BE2C (cell line): Measurements from ENCODE around the gene TAF4.

ENCODE experiments used
- DNase-seq: peaks from one replicate; pipeline ENCODE4 v3.0.0-alpha.2; 2020
- H3K27me3 ChIP-seq: fragments of 250-450 bp; sonication (Bioruptor Pico); 2 replicates; pipeline ENCODE4 v1.5.1; 2020; ENCODE audit warnings: mild to moderate bottlenecking
- H3K36me3 ChIP-seq: fragments of 250-450 bp; sonication (Bioruptor Pico); 2 replicates; pipeline ENCODE4 v1.5.1; 2020; ENCODE audit warnings: mild to moderate bottlenecking
- H3K4me1 ChIP-seq: fragments of 250-450 bp; sonication (Bioruptor Pico); 2 replicates; pipeline ENCODE4 v1.5.1; 2020
- H3K4me3 ChIP-seq: 2 replicates; pipeline ENCODE4 v1.5.1; 2011; ENCODE audit warnings: low read depth, low read length
- H3K9me3 ChIP-seq: fragments of 250-450 bp; sonication (Bioruptor Pico); 2 replicates; pipeline ENCODE4 v1.5.1; 2020
- TF ChIP-seq, protein P1 (sequence below): IDR thresholded peaks from 2 replicates; pipeline ENCODE4 v1.5.1; 2012; ENCODE audit warnings: mild to moderate bottlenecking, low read depth, low read length

TAF4 gene

DNA sequence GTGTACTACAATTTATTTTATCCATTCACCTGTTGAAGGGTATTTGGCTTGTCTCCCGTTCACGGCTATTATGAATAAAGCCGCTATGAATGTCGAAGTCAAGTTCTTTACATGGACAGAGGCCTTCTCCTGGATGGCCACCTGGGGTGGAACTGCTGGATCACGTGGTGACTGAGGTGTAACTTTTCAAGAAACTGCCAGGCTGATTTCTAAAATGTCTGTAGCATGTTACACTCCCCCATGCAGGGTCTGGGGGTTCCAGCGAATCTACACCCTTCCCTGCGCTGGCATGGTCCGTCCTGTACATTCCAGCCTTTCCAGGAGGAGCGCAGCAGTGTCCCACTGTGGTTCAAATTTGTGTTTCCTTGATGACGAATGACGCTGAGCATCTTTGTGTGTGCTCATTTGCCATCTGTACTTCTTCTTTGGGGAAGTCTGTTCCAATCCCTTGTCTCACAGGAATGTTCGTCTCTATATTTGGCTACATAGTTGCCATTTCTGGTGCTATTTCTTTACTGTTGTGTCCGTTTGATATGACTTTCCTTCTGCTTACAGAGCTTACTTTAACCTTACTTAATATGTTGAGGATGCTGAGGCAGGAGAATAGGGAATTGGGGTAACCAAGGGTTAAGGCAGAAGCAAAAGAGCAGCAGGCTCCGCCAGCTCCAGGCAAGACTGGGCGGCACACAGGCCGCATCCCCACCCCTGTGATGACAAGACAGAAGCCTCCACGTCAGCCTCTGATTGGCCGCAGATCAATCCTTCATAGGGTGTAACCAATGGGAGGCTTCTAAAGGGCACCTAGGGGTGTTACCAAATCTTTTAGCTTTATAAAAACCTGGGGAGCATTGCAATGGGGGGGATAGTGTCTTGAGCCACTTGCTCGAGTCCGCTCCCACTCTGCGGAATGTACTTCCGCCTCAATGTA, 106.6 kb downstream of the TAF4 start:
- peaks cover 5% of the 10 kb centered on the region; the same call in 1 of the 2 replicates for H3K27me3 ChIP-seq
- H3K36me3 ChIP-seq, result no peaks in the 10 kb centered on the region
- no peaks in the 10 kb centered on the region for H3K4me1 ChIP-seq
- no peaks in the 10 kb centered on the region; the same call in 1 of the 2 replicates for H3K9me3 ChIP-seq
- DNase-seq, result no peak
- H3K4me3 ChIP-seq, result no peak overlapping the region
- TF ChIP-seq, protein P1, sequence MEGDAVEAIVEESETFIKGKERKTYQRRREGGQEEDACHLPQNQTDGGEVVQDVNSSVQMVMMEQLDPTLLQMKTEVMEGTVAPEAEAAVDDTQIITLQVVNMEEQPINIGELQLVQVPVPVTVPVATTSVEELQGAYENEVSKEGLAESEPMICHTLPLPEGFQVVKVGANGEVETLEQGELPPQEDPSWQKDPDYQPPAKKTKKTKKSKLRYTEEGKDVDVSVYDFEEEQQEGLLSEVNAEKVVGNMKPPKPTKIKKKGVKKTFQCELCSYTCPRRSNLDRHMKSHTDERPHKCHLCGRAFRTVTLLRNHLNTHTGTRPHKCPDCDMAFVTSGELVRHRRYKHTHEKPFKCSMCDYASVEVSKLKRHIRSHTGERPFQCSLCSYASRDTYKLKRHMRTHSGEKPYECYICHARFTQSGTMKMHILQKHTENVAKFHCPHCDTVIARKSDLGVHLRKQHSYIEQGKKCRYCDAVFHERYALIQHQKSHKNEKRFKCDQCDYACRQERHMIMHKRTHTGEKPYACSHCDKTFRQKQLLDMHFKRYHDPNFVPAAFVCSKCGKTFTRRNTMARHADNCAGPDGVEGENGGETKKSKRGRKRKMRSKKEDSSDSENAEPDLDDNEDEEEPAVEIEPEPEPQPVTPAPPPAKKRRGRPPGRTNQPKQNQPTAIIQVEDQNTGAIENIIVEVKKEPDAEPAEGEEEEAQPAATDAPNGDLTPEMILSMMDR, result no peak

DNA sequence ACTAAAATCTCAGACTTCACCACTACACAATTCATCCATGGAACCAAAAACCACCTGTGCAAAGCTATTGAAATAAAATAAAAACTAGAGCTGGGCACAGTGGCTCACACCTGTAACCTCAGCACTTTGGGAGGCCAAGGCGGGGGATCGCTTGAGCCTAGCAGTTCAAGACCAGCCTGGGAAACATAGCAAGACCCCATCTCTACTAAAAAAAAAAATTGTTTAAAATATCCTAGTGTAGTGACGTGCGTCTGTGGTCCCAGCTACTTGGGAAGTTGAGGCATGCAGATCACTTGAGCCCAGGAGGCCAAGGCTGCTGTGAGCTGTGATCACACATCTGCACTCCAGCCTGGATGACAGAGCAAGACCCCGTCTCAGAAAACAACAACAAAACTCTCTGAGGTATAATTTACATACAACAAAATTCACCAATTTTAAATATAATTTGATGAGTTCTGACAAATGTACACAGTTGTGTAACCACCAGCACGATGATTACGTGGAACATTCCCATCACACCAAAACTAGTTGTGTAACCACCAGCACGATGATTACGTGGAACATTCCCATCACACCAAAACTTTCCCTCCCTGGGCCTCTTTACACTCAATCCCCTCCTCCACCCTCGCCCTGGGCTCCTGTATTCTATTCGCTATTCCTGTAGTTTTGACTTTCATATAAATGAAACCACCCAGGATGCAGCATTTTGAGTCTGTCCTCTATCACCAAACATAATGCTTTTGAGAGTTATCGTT, 107.5 kb downstream of the TAF4 start:
- Histone ChIP-seq H3K27me3 (peaks cover 5% of the 10 kb centered on the region; the same call in 1 of the 2 replicates), H3K9me3 (no peaks in the 10 kb centered on the region; the same call in 1 of the 2 replicates), H3K4me3 (no peak overlapping the region), H3K36me3 (no peaks in the 10 kb centered on the region), H3K4me1 (no peaks in the 10 kb centered on the region)
- no peak for DNase-seq
- TF ChIP-seq, protein P1, result no peak

DNA sequence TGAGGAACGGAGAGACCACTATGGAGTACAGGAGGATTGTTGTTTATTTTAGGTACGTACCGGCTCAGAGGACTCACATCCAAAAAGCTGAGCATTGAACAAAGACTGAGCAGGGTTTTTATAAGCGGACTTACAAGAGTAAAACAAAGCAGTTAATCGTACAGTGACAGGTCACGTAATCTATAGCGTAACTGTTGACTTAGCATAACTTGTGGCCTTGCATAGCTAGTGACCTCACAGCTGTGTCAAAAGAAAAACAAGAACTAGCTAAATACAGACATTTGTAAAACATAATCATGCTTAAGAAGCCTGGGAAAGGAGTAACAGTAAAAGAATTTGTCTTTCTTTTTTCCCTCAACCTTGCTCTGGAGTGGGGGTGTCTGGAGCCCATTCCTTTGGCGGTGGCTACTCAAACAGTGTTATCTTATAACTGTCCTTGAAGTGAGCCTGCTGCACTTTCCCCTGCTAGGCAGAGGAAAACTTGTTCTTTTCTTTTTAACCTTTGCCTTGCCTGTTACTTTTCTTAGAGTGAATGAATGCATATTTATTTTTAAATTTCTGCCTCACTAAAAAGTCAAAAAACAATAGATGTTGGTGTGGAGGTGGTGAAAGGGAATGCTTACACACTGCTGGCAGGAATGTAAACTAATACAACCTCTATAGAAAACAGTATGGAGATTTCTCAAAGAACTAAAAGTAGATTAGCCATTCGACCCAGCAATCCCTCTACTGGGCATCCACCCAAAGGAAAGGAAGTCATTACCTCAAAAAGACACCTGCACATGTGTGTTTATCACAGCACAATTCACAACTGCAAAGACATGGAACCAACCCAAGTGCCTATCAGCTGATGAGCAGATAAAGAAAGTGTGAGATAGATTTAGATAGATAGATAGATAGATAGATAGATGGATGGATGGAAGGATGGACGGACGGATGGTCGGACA, 109.0 kb downstream of the TAF4 start:
- Histone ChIP-seq H3K9me3 (no peaks in the 10 kb centered on the region; the same call in 1 of the 2 replicates), H3K4me3 (no peak overlapping the region), H3K4me1 (no peaks in the 10 kb centered on the region), H3K27me3 (peaks cover 5% of the 10 kb centered on the region; the same call in 1 of the 2 replicates), H3K36me3 (no peaks in the 10 kb centered on the region)
- TF ChIP-seq, protein P1, result no peak
- no peak for DNase-seq

DNA sequence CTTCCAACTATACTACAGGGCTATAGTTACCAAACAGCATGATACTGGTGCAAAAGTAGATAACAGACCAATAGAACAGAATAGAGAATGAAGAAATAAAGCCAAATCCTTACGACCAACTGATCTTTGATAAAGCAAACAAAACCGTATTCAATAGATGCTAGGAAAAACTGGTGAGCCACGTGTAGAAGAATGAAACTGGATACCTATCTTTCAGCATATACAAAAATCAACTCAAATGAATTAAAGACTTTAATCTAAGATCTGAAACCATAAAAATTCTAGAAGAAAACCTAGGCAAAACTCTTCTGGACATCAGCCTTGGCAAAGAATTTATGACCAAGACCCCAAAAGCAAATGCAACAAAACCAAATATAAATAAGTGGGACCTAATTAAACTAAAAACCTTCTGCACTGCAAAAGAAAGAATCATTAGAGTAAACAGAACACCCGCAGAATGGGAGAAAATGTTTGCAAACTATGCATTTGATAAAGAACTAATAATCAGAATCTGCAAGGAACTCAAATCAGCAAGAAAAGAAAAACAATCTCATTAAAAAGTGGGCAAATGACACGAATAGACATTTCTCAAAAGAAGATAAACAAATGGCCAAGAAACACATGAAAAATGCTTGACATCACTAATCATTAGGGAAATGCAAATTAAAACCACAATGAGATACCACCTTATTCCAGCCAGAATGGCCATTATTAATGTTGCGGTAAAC, 109.8 kb downstream of the TAF4 start:
- no peaks in the 10 kb centered on the region; the same call in 1 of the 2 replicates for H3K9me3 ChIP-seq
- no peaks in the 10 kb centered on the region for H3K36me3 ChIP-seq
- TF ChIP-seq, protein P1, result no peak
- H3K27me3 ChIP-seq, result peaks cover 5% of the 10 kb centered on the region; the same call in 1 of the 2 replicates
- no peak for DNase-seq
- no peaks in the 10 kb centered on the region for H3K4me1 ChIP-seq
- H3K4me3 ChIP-seq, result no peak overlapping the region

DNA sequence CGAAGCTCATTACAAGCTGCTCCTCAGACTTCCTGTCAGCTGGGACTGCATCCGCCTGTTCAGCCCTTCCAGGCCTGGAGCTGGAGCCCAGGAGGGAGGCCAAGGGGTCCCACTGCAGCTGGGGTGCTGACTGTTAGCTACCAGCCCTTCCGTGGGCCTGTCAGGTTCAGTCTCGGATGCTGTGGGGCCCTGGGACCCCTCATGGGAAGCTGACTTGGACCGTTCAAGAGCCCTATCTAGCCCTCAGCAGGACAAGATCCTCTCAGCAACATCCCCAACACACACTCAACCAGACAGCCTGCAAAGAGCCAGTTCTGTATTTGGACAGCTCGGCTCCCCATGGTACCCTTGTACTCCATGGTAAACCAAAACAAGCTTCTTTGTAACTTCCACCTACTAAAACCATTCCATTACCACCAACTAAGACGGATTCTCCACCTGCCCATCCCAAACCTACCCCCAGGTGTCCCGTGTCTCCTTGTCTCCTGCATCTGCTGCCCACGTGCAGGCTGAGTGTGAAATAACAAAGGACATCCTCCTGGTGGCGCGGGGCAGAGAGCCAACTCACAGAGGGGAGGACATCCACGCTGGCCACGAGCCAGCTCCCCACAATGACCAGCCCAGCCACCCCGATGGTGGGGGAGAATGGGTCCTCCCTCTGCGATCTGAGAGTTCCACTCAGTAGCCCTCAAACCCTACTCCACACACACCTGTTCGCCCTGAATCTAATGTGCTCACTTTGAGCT, 111.2 kb downstream of the TAF4 start:
- no peak for DNase-seq
- Histone ChIP-seq H3K4me3 (no peak overlapping the region), H3K4me1 (no peaks in the 10 kb centered on the region), H3K36me3 (no peaks in the 10 kb centered on the region), H3K9me3 (no peaks in the 10 kb centered on the region; the same call in 1 of the 2 replicates), H3K27me3 (peaks cover 5% of the 10 kb centered on the region; the same call in 1 of the 2 replicates)
- TF ChIP-seq, protein P1, result no peak
